Activated naive CD4-positive, alpha-beta T cell treated with anti-CD3 and anti-CD28 coated beads, Interleukin-2, amount 50 U/mL, for 16 hours (primary cell): Measurements from ENCODE around the gene PRKCH.

Experiments
- DNase-seq: peaks from one replicate; pipeline ENCODE4 v3.0.0-alpha.2; 2020

PRKCH gene

GRCh38 chr14:61498303-61498702 is 176.9 kb downstream of the PRKCH start:
- no peak for DNase-seq

- no peak for DNase-seq
These were observed 177.4 kb downstream of the PRKCH start for GRCh38 chr14:61498811-61499210.

- no peak for DNase-seq
These were observed 178.6 kb downstream of the PRKCH start for GRCh38 chr14:61499991-61500390.

GRCh38 chr14:61501714-61502458 is 180.5 kb downstream of the PRKCH start:
- no peak for DNase-seq

GRCh38 chr14:61502459-61503093 is 181.2 kb downstream of the PRKCH start:
- no peak for DNase-seq

GRCh38 chr14:61503167-61503801 is 181.9 kb downstream of the PRKCH start:
- DNase-seq, result peak; percentile 60

GRCh38 chr14:61504901-61505300 is 183.5 kb downstream of the PRKCH start:
- no peak for DNase-seq

- no peak for DNase-seq
These were observed 184.7 kb downstream of the PRKCH start for GRCh38 chr14:61505815-61506809.

- no peak for DNase-seq
These were observed 187.1 kb downstream of the PRKCH start for GRCh38 chr14:61508526-61508925.

GRCh38 chr14:61510736-61511557 is 189.6 kb downstream of the PRKCH start:
- DNase-seq, result peak; percentile 26

- peak; percentile 75 for DNase-seq
These were observed 190.2 kb downstream of the PRKCH start for GRCh38 chr14:61511558-61511948.

- DNase-seq, result no peak
These were observed 190.9 kb downstream of the PRKCH start for GRCh38 chr14:61512026-61512834.

- DNase-seq, result no peak
These were observed 192.8 kb downstream of the PRKCH start for GRCh38 chr14:61513986-61514830.

GRCh38 chr14:61514927-61515326 is 193.5 kb downstream of the PRKCH start:
- DNase-seq, result no peak

- no peak for DNase-seq
These were observed 194.2 kb downstream of the PRKCH start for GRCh38 chr14:61515436-61516117.

- no peak for DNase-seq
These were observed 194.9 kb downstream of the PRKCH start for GRCh38 chr14:61516118-61516743.

GRCh38 chr14:61516964-61517653 is 195.7 kb downstream of the PRKCH start:
- no peak for DNase-seq

GRCh38 chr14:61517911-61518384 is 196.6 kb downstream of the PRKCH start:
- no peak for DNase-seq
